ENCODE results near the gene LDLRAD3.

LDLRAD3 gene

DNA sequence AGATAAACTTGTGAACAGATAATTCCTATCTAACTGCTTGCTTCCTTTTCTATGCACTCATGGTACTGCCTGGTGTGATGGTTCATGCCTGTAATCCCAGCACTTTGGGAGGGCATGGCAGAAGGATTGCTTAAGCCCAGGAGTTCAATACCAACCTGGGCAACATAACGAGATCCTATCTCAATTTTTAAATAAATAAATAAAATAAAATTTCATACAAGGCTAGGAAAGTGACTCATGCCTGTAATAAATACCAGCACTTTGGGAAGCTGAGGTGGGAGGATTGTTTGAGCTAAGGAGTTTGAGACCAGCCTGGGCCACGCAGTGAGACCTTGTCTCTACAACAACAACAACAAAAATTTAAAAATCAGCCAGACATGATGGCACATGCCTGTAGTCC, 178.8 kb downstream of the LDLRAD3 start:
- Histone ChIP-seq H3K36me3 (ENCODE audit: insufficient read depth, low read length) (no peaks in the 10 kb centered on the region), H3K4me3 (ENCODE audit: low read depth in 1 of 2, low read length in 2 of 2) (no peak overlapping the region), H3K79me2 (ENCODE audit: insufficient read depth, low read length) (no peaks in the 10 kb centered on the region), H2AFZ (ENCODE audit: low read depth, low read length) (no peak overlapping the region), H3K4me1 (ENCODE audit: insufficient read depth, low read length) (no peaks in the 10 kb centered on the region), H3K9me3 (ENCODE audit: insufficient read depth, low read length, severe bottlenecking) (no peaks in the 10 kb centered on the region), H4K20me1 (ENCODE audit: insufficient read depth, low read length) (no peaks in the 10 kb centered on the region), H3K9ac (ENCODE audit: low read depth, low read length) (no peak overlapping the region), H3K27ac (ENCODE audit: low read length) (no peak overlapping the region), H3K27me3 (ENCODE audit: insufficient read depth, low read length, poor library complexity) (peaks cover 17% of the 10 kb centered on the region), H3K4me2 (ENCODE audit: insufficient read depth, low read length) (no peak overlapping the region)
- TF ChIP-seq, protein P1, sequence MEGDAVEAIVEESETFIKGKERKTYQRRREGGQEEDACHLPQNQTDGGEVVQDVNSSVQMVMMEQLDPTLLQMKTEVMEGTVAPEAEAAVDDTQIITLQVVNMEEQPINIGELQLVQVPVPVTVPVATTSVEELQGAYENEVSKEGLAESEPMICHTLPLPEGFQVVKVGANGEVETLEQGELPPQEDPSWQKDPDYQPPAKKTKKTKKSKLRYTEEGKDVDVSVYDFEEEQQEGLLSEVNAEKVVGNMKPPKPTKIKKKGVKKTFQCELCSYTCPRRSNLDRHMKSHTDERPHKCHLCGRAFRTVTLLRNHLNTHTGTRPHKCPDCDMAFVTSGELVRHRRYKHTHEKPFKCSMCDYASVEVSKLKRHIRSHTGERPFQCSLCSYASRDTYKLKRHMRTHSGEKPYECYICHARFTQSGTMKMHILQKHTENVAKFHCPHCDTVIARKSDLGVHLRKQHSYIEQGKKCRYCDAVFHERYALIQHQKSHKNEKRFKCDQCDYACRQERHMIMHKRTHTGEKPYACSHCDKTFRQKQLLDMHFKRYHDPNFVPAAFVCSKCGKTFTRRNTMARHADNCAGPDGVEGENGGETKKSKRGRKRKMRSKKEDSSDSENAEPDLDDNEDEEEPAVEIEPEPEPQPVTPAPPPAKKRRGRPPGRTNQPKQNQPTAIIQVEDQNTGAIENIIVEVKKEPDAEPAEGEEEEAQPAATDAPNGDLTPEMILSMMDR (IDR thresholded peaks at IDR 0.05; ENCODE audit: borderline replicate concordance, extremely low read depth, low read length, poor library complexity, severe bottlenecking), result no peak
- no peak for TF ChIP-seq EZH2 (IDR thresholded peaks at IDR 0.05; ENCODE audit: borderline replicate concordance, low read depth, low read length, severe bottlenecking)
- no peak for DNase-seq
- no peak for ATAC-seq (ENCODE audit: insufficient read depth, low read depth)

DNA sequence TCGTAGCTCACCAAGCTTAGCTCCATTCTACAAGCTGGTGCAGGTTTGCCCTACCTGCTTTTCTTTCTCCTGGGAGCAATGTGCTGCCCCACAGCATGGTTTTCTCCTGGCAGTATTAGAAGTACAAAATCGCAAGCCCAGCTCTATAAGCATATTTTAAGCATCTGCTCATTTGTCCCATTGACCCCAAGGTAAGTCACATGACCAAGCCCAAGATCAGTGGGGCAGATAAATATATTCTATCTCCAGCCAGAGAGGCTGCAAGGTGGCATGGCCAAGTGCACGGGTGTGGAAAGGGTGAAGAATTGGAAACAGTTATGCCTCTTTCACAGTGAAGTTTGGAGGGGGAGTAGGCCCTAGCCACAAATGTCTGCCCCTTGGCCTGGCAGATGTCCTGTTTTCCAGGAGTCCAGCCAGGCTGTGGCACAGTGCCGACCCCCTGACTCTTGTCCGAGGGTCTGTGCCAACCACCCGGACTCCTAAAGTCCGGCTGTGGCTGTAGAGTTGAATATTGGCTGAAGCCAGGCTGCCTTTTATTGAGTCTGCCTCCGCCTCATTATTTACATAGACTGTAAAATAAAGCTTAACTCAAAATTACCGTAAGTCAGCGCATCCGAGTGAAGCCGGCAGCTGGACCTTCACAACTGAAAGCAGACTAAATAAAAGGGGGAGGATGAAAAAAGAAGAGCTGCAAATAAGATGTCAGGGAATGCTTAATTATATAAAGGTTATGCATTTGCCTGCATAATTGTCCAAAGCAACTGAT, 179.7 kb downstream of the LDLRAD3 start:
- Histone ChIP-seq H2AFZ (ENCODE audit: low read depth, low read length) (no peak overlapping the region), H4K20me1 (ENCODE audit: insufficient read depth, low read length) (no peaks in the 10 kb centered on the region), H3K9me3 (ENCODE audit: insufficient read depth, low read length, severe bottlenecking) (no peaks in the 10 kb centered on the region), H3K27ac (ENCODE audit: low read length) (no peak overlapping the region), H3K4me3 (ENCODE audit: low read depth in 1 of 2, low read length in 2 of 2) (no peak overlapping the region), H3K4me2 (ENCODE audit: insufficient read depth, low read length) (no peak overlapping the region), H3K79me2 (ENCODE audit: insufficient read depth, low read length) (no peaks in the 10 kb centered on the region), H3K9ac (ENCODE audit: low read depth, low read length) (no peak overlapping the region), H3K27me3 (ENCODE audit: insufficient read depth, low read length, poor library complexity) (peaks cover 18% of the 10 kb centered on the region), H3K4me1 (ENCODE audit: insufficient read depth, low read length) (no peaks in the 10 kb centered on the region), H3K36me3 (ENCODE audit: insufficient read depth, low read length) (no peaks in the 10 kb centered on the region)
- ATAC-seq (ENCODE audit: insufficient read depth, low read depth), result no peak
- no peak for TF ChIP-seq EZH2 (IDR thresholded peaks at IDR 0.05; ENCODE audit: borderline replicate concordance, low read depth, low read length, severe bottlenecking)
- TF ChIP-seq, protein P1 (IDR thresholded peaks at IDR 0.05; ENCODE audit: borderline replicate concordance, extremely low read depth, low read length, poor library complexity, severe bottlenecking), result no peak
- no peak for DNase-seq

- H3K27ac ChIP-seq (ENCODE audit: low read length), result no peak overlapping the region
- H3K27me3 ChIP-seq (ENCODE audit: insufficient read depth, low read length, poor library complexity), result peaks cover 29% of the 10 kb centered on the region
- no peak for TF ChIP-seq EZH2 (IDR thresholded peaks at IDR 0.05; ENCODE audit: borderline replicate concordance, low read depth, low read length, severe bottlenecking)
- TF ChIP-seq, protein P1 (IDR thresholded peaks at IDR 0.05; ENCODE audit: borderline replicate concordance, extremely low read depth, low read length, poor library complexity, severe bottlenecking), result no peak
- no peaks in the 10 kb centered on the region for H3K9me3 ChIP-seq (ENCODE audit: insufficient read depth, low read length, severe bottlenecking)
- H3K9ac ChIP-seq (ENCODE audit: low read depth, low read length), result no peak overlapping the region
- no peak overlapping the region for H3K4me2 ChIP-seq (ENCODE audit: insufficient read depth, low read length)
- ATAC-seq (ENCODE audit: insufficient read depth, low read depth), result no peak
- no peaks in the 10 kb centered on the region for H3K4me1 ChIP-seq (ENCODE audit: insufficient read depth, low read length)
- no peak for DNase-seq
- H3K4me3 ChIP-seq (ENCODE audit: low read depth in 1 of 2, low read length in 2 of 2), result no peak overlapping the region
- no peaks in the 10 kb centered on the region for H4K20me1 ChIP-seq (ENCODE audit: insufficient read depth, low read length)
- no peaks in the 10 kb centered on the region for H3K36me3 ChIP-seq (ENCODE audit: insufficient read depth, low read length)
- H3K79me2 ChIP-seq (ENCODE audit: insufficient read depth, low read length), result no peaks in the 10 kb centered on the region
- no peak overlapping the region for H2AFZ ChIP-seq (ENCODE audit: low read depth, low read length)
Measured at GRCh38 chr11:36126678-36127077, 182.8 kb downstream of the LDLRAD3 start.

Measured in DND-41 (cell line).